NCI-H1694 treated with DMSO at 0.1 percent for 48 hours (cell line): ENCODE results near the gene C3AR1.
A peak's percentile ranks its signal among the peaks of the same experiment; 100 is the strongest.
"Not testable (repeated sequence)": the region's sequence is repeated elsewhere in the genome, so short reads cannot be mapped to it uniquely, and the experiment has no call there.

Source experiments
- DNase-seq: peaks from one replicate; lab custom pipeline; 2025; lab: John Stamatoyannopoulos, UW

C3AR1 gene

GRCh38 chr12:8065991-8066594, at the start of gene C3AR1:
Gene C3AR1, minus strand, starts transcription at chr12:8066359. Its CDS starts 6,174 bp downstream, at chr12:8060185.
- DNase-seq: no peak

GRCh38 chr12:8113117-8113516, 47.0 kb upstream of the C3AR1 start:
- DNase-seq: not testable (repeated sequence)

- peak; percentile 56 for DNase-seq
These were observed 42.7 kb upstream of the C3AR1 start for GRCh38 chr12:8108808-8109398.

GRCh38 chr12:8099235-8099634, 33.1 kb upstream of the C3AR1 start:
- no peak for DNase-seq

- no peak for DNase-seq
These were observed 30.2 kb upstream of the C3AR1 start for GRCh38 chr12:8096281-8096915.

GRCh38 chr12:8093291-8093690, 27.1 kb upstream of the C3AR1 start:
- no peak for DNase-seq

- no peak for DNase-seq
These were observed 23.6 kb upstream of the C3AR1 start for GRCh38 chr12:8089716-8090115.

GRCh38 chr12:8089277-8089676, 23.1 kb upstream of the C3AR1 start:
- DNase-seq: not testable (repeated sequence)

GRCh38 chr12:8088574-8088973, 22.4 kb upstream of the C3AR1 start:
- DNase-seq: no peak

- no peak for DNase-seq
These were observed 21.5 kb upstream of the C3AR1 start for GRCh38 chr12:8087666-8088065.

- not testable (repeated sequence) for DNase-seq
These were observed 18.2 kb upstream of the C3AR1 start for GRCh38 chr12:8084351-8084750.

GRCh38 chr12:8082808-8083100, 16.6 kb upstream of the C3AR1 start:
- no peak for DNase-seq

GRCh38 chr12:8081251-8081920, 15.2 kb upstream of the C3AR1 start:
- DNase-seq: no peak

- no peak for DNase-seq
These were observed 14.0 kb upstream of the C3AR1 start for GRCh38 chr12:8080120-8080519.

- no peak for DNase-seq
These were observed 12.8 kb upstream of the C3AR1 start for GRCh38 chr12:8078916-8079315.

GRCh38 chr12:8078398-8078797, 12.2 kb upstream of the C3AR1 start:
- peak; percentile 35 for DNase-seq

GRCh38 chr12:8077207-8077606, 11.0 kb upstream of the C3AR1 start:
- no peak for DNase-seq

GRCh38 chr12:8076366-8076765, 10.2 kb upstream of the C3AR1 start:
- no peak for DNase-seq

- DNase-seq: no peak
These were observed 9.8 kb upstream of the C3AR1 start for GRCh38 chr12:8075935-8076334.

- not testable (repeated sequence) for DNase-seq
These were observed 5.7 kb upstream of the C3AR1 start for GRCh38 chr12:8071820-8072219.

- no peak for DNase-seq
These were observed 3.4 kb upstream of the C3AR1 start for GRCh38 chr12:8069582-8069981.

GRCh38 chr12:8064131-8064530, 2.0 kb downstream of the C3AR1 start:
- no peak for DNase-seq

GRCh38 chr12:8058506-8058905, 7.7 kb downstream of the C3AR1 start:
- no peak for DNase-seq
